HEK293T (cell line): ENCODE results near the gene RASGEF1B.
"Not testable (repeated sequence)": the region's sequence is repeated elsewhere in the genome, so short reads cannot be mapped to it uniquely, and the experiment has no call there.

Experiments used
- CTCF ChIA-PET: fragments of 350-600 bp; formaldehyde crosslinking; extraction: SDS; loops from one replicate; lab custom pipeline; 2021; ENCODE audit warnings: antibody characterized with exemption, inconsistent platforms; lab: Yijun Ruan, JAX
- POLR2A ChIA-PET: fragments of 350-600 bp; formaldehyde crosslinking; extraction: SDS; loops from one replicate; lab custom pipeline; 2020; ENCODE audit warnings: antibody characterized with exemption, inconsistent platforms; lab: Yijun Ruan, JAX
- DNase-seq: peaks from one replicate; pipeline ENCODE4 v3.0.0; 2012; ENCODE audit warnings: mixed read lengths; ENCODE audit errors: extremely low spot score
- ARNT ChIP-seq: fragments of 450-650 bp; IDR thresholded peaks from 2 replicates; pipeline ENCODE4 v1.6.1; 2017; ENCODE audit warnings: mild to moderate bottlenecking
- BHLHE40 ChIP-seq: fragments of 450-650 bp; IDR thresholded peaks from 2 replicates; pipeline ENCODE4 v1.6.1; 2016; ENCODE audit warnings: mild to moderate bottlenecking, moderate library complexity, borderline replicate concordance
- CTBP1 ChIP-seq: fragments of 450-650 bp; IDR thresholded peaks from 2 replicates; pipeline ENCODE4 v1.6.1; 2016; ENCODE audit warnings: borderline replicate concordance
- ELF4 ChIP-seq: fragments of 450-650 bp; IDR thresholded peaks from 2 replicates; pipeline ENCODE4 v1.6.1; 2017; ENCODE audit warnings: antibody characterized with exemption
- FOXA1 ChIP-seq: fragments of 450-650 bp; IDR thresholded peaks from 2 replicates; pipeline ENCODE4 v1.6.1; 2016; ENCODE audit warnings: mild to moderate bottlenecking
- FOXK2 ChIP-seq: fragments of 450-650 bp; IDR thresholded peaks from 2 replicates; pipeline ENCODE4 v1.6.1; 2016; ENCODE audit warnings: mild to moderate bottlenecking
- FOXM1 ChIP-seq: fragments of 450-650 bp; IDR thresholded peaks from 2 replicates; pipeline ENCODE4 v1.6.1; 2017; ENCODE audit warnings: mild to moderate bottlenecking, borderline replicate concordance
- HDGF ChIP-seq: fragments of 450-650 bp; IDR thresholded peaks from 2 replicates; pipeline ENCODE4 v1.6.1; 2017; ENCODE audit warnings: antibody characterized with exemption, borderline replicate concordance
- L3MBTL2 ChIP-seq: fragments of 450-650 bp; conservative IDR thresholded peaks from 2 replicates; pipeline ENCODE4 v1.6.1; 2016; ENCODE audit warnings: mild to moderate bottlenecking
- LEF1 ChIP-seq: fragments of 450-650 bp; IDR thresholded peaks from 2 replicates; pipeline ENCODE4 v1.6.1; 2017; ENCODE audit warnings: mild to moderate bottlenecking, borderline replicate concordance
- NFRKB ChIP-seq: fragments of 450-650 bp; IDR thresholded peaks from 2 replicates; pipeline ENCODE4 v1.6.1; 2016; ENCODE audit warnings: mild to moderate bottlenecking, moderate library complexity
- PKNOX1 ChIP-seq: fragments of 450-650 bp; IDR thresholded peaks from 2 replicates; pipeline ENCODE4 v1.6.1; 2016
- SP1 ChIP-seq: fragments of 450-650 bp; IDR thresholded peaks from 2 replicates; pipeline ENCODE4 v1.6.1; 2017
- SUZ12 ChIP-seq: fragments of 450-650 bp; IDR thresholded peaks from 2 replicates; pipeline ENCODE4 v1.6.1; 2016; ENCODE audit warnings: mild to moderate bottlenecking
- TARDBP ChIP-seq: fragments of 450-650 bp; IDR thresholded peaks from 2 replicates; pipeline ENCODE4 v1.6.1; 2016
- ZNF384 ChIP-seq: fragments of 450-650 bp; IDR thresholded peaks from 2 replicates; pipeline ENCODE4 v1.6.1; 2016

Gene RASGEF1B

GRCh38 chr4:81412946-81413495 is 58.7 kb downstream of the RASGEF1B start:
- POLR2A ChIA-PET = no interaction called here
- no peak for TF ChIP-seq NFRKB
- no peak for TF ChIP-seq ARNT
- TF ChIP-seq LEF1 = no peak
- TF ChIP-seq CTBP1 = no peak
- TF ChIP-seq L3MBTL2 = no peak
- TF ChIP-seq TARDBP = no peak
- no peak for TF ChIP-seq FOXK2
- no peak for TF ChIP-seq BHLHE40
- TF ChIP-seq PKNOX1 = no peak
- TF ChIP-seq ELF4 = no peak
- TF ChIP-seq ZNF384 = no peak
- no peak for TF ChIP-seq FOXA1
- no peak for TF ChIP-seq FOXM1
- no peak for TF ChIP-seq SUZ12
- TF ChIP-seq SP1 = no peak
- no peak for TF ChIP-seq HDGF
- CTCF ChIA-PET = no interaction called here
- no peak for DNase-seq

GRCh38 chr4:81410680-81411079 is 61.0 kb downstream of the RASGEF1B start:
- ChIA-PET CTCF (no interaction called here), POLR2A (no interaction called here)
- DNase-seq = no peak
- TF ChIP-seq ELF4 = no peak
- no peak for TF ChIP-seq TARDBP
- TF ChIP-seq NFRKB = no peak
- TF ChIP-seq BHLHE40 = no peak
- no peak for TF ChIP-seq HDGF
- no peak for TF ChIP-seq FOXK2
- no peak for TF ChIP-seq LEF1
- TF ChIP-seq FOXM1 = no peak
- TF ChIP-seq PKNOX1 = no peak
- TF ChIP-seq SUZ12 = no peak
- TF ChIP-seq SP1 = no peak
- no peak for TF ChIP-seq ZNF384
- no peak for TF ChIP-seq L3MBTL2
- TF ChIP-seq FOXA1 = no peak

- ChIA-PET CTCF (no interaction called here), POLR2A (no interaction called here)
- TF ChIP-seq SP1 (no peak), NFRKB (no peak), ZNF384 (no peak), L3MBTL2 (no peak), FOXA1 (no peak), LEF1 (no peak), ARNT (no peak), HDGF (no peak), TARDBP (no peak), FOXK2 (no peak), FOXM1 (no peak), PKNOX1 (no peak), ELF4 (no peak), CTBP1 (no peak), BHLHE40 (no peak), SUZ12 (no peak)
- no peak for DNase-seq
These were observed 61.9 kb downstream of the RASGEF1B start for GRCh38 chr4:81409836-81410235.

- ChIA-PET POLR2A (no interaction called here), CTCF (interaction anchor here (1.0 kb wide), 1 partner anchor 860 kb away, joined by 3 read pairs; no protein-coding TSS in a partner anchor)
- DNase-seq = no peak
These were observed 63.4 kb downstream of the RASGEF1B start for GRCh38 chr4:81408341-81408740.

GRCh38 chr4:81407726-81408125 is 64.0 kb downstream of the RASGEF1B start:
- ChIA-PET CTCF (interaction anchor here (1.4 kb wide), 1 partner anchor 861 kb away, joined by 5 read pairs; no protein-coding TSS in a partner anchor), POLR2A (no interaction called here)
- TF ChIP-seq SP1 (no peak), ELF4 (no peak), L3MBTL2 (no peak), BHLHE40 (no peak), HDGF (no peak), LEF1 (no peak), FOXM1 (no peak), PKNOX1 (no peak), SUZ12 (no peak), FOXA1 (no peak), NFRKB (no peak), ZNF384 (no peak)
- DNase-seq = no peak

More at GRCh38 chr4:81408341-81408740, 63.4 kb downstream of the RASGEF1B start:
- TF ChIP-seq SUZ12 (no peak), FOXK2 (no peak), SP1 (no peak), FOXM1 (no peak), ELF4 (no peak), NFRKB (no peak), L3MBTL2 (no peak), CTBP1 (no peak)

GRCh38 chr4:81406481-81406880 is 65.2 kb downstream of the RASGEF1B start:
- DNase-seq, POLR2A ChIA-PET: not testable (repeated sequence)
- CTCF ChIA-PET = interaction anchor here (0.7 to 1.4 kb wide), 3 partner anchors 541 to 954 kb away, joined by 3 to 5 read pairs (median 3); no protein-coding TSS in a partner anchor
